Nephron (organoid): ENCODE results near the gene ZNF148.

Experiments
- H3K27ac Mint-ChIP-seq, 3 experiments: 2 replicates each; pipeline ENCODE4 v1.8.0; 2020; ENCODE audit warnings: mixed read lengths in 3 of 3, mild to moderate bottlenecking in 2 of 3, moderate library complexity in 1 of 3
- H3K27me3 Mint-ChIP-seq: 2 replicates; pipeline ENCODE4 v1.8.0; 2021; ENCODE audit warnings: low read depth, mild to moderate bottlenecking, moderate library complexity, mixed read lengths
- H3K36me3 Mint-ChIP-seq: 2 replicates; pipeline ENCODE4 v1.8.0; 2020; ENCODE audit warnings: low read depth, mixed read lengths
- H3K4me1 Mint-ChIP-seq: 2 replicates; pipeline ENCODE4 v1.8.0; 2020; ENCODE audit warnings: mixed read lengths
- H3K4me3 Mint-ChIP-seq, 3 experiments: 2 replicates each; pipeline ENCODE4 v1.8.0; 2020; ENCODE audit warnings: mild to moderate bottlenecking in 3 of 3, mixed read lengths in 3 of 3, moderate library complexity in 2 of 3
- H3K9me3 Mint-ChIP-seq: 2 replicates; pipeline ENCODE4 v1.8.0; 2020; ENCODE audit warnings: mixed read lengths
- CTCF ChIP-seq, 3 experiments: fragments of 200-600 bp; sonication (generic); IDR thresholded peaks; one replicate each; pipeline ENCODE4 v1.5.0; 2021; ENCODE audit warnings: antibody characterized with exemption in 3 of 3; ENCODE audit not compliant: unreplicated experiment in 3 of 3

The ZNF148 gene

DNA sequence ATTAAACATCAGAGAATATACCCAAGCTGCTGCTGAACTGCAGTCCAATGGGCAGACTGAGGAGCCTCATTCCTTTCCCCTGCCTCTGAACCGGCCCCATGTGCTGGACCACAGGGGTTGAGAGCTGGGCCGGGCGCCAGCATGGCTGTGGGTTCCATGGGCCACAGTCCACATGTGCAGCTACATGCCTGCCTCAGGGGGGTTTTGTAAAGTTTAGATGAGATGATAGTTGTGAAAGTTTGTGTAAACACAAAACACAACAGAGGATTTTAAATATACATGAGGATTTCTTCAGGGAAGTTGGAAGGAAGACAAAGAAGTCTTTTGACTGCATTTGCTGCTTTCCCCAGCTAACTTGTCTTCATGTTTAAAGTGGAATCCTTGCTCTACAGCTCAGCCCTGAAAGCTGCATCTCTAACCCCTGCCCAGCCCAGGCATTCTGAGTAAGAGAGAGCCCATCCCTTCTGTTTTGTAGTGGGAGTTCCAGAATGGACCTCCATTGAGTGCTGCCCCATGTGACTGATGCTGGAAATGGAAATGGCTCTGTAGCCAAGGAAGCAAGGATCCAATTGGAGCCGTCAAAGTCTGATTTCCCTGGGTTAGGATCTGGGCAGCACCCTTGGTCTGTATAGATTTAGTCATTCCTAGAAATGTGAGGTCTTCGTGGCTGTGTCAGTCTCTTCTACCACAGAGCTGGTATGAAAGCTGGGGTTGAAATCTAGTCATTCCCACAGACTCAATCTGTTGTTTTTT lies 180.1 kb downstream of the ZNF148 start:
- TF ChIP-seq CTCF (IDR thresholded peaks at IDR 0.05; ENCODE audit: unreplicated experiment in 3 of 3), result no peak
- Mint-ChIP-seq H3K27me3 (peaks cover 14% of the 10 kb centered on the region), H3K4me1 (peaks cover 6% of the 10 kb centered on the region), H3K27ac (peak overlapping the region; percentile 76 to 91 (median 90)), H3K9me3 (no peaks in the 10 kb centered on the region), H3K4me3 (no peak overlapping the region), H3K36me3 (no peaks in the 10 kb centered on the region)

GRCh38 chr3:125194061-125194848 lies 180.9 kb downstream of the ZNF148 start:
- H3K27me3 Mint-ChIP-seq, result peaks cover 14% of the 10 kb centered on the region
- no peak for TF ChIP-seq CTCF (IDR thresholded peaks at IDR 0.05; ENCODE audit: unreplicated experiment in 3 of 3)
- no peaks in the 10 kb centered on the region for H3K9me3 Mint-ChIP-seq
- H3K4me3 Mint-ChIP-seq, result no peak overlapping the region
- peaks cover 6% of the 10 kb centered on the region for H3K4me1 Mint-ChIP-seq
- peak overlapping the region; percentile 76 to 91 (median 90) for H3K27ac Mint-ChIP-seq
- H3K36me3 Mint-ChIP-seq, result no peaks in the 10 kb centered on the region

GRCh38 chr3:125192190-125193035 lies 182.7 kb downstream of the ZNF148 start:
- H3K36me3 Mint-ChIP-seq, result no peaks in the 10 kb centered on the region
- no peak for TF ChIP-seq CTCF (IDR thresholded peaks at IDR 0.05; ENCODE audit: unreplicated experiment in 3 of 3)
- H3K27me3 Mint-ChIP-seq, result peaks cover 14% of the 10 kb centered on the region
- H3K9me3 Mint-ChIP-seq, result no peaks in the 10 kb centered on the region
- peak overlapping the region; percentile 15 to 91 (median 37) for H3K27ac Mint-ChIP-seq
- no peak overlapping the region for H3K4me3 Mint-ChIP-seq
- H3K4me1 Mint-ChIP-seq, result peaks cover 6% of the 10 kb centered on the region

- TF ChIP-seq CTCF (IDR thresholded peaks at IDR 0.05; ENCODE audit: unreplicated experiment in 3 of 3), result no peak
- H3K27me3 Mint-ChIP-seq, result peaks cover 14% of the 10 kb centered on the region
- no peaks in the 10 kb centered on the region for H3K36me3 Mint-ChIP-seq
- no peaks in the 10 kb centered on the region for H3K9me3 Mint-ChIP-seq
- H3K4me3 Mint-ChIP-seq, result no peak overlapping the region
- peaks cover 11% of the 10 kb centered on the region for H3K4me1 Mint-ChIP-seq
- peak overlapping the region; percentile 15 to 91 (median 37) for H3K27ac Mint-ChIP-seq
These were observed 183.4 kb downstream of the ZNF148 start for GRCh38 chr3:125191730-125192129.

GRCh38 chr3:125191256-125191655 lies 183.9 kb downstream of the ZNF148 start:
- Mint-ChIP-seq H3K4me1 (peaks cover 16% of the 10 kb centered on the region), H3K9me3 (no peaks in the 10 kb centered on the region), H3K36me3 (no peaks in the 10 kb centered on the region), H3K27ac (peak overlapping the region in 1 of 3 experiments; percentile 65), H3K27me3 (peaks cover 14% of the 10 kb centered on the region), H3K4me3 (no peak overlapping the region)
- TF ChIP-seq CTCF (IDR thresholded peaks at IDR 0.05; ENCODE audit: unreplicated experiment in 3 of 3), result no peak
